NCI-H2196 treated with DMSO at 0.1 percent for 48 hours (cell line): ENCODE data around the gene C9orf153.

Source experiments
- DNase-seq: peaks from one replicate; lab custom pipeline; 2025; ENCODE audit not compliant: unreplicated experiment; lab: John Stamatoyannopoulos, UW

The C9orf153 gene

GRCh38 chr9:86272221-86272620 lies 12.8 kb upstream of the C9orf153 start:
- no peak for DNase-seq

DNA sequence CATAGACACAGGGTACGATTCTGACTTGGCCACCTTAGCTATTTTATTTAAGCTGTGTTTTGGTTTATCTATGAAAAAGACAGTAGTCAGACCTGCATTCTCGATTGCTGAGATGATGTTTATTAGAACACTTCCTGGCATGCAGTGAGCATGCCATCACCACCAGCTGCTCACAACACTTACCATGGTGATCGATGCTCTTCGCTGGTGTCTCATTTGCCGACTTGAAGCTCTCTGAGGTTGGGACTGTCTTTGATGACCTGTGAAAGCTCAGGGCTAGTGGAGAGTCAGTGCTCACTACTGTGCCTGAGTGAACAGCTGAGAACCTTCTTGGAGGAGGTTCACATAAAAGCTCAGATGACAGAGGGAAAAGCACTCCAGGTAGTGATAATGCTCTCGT lies 4.4 kb upstream of the C9orf153 start:
- no peak for DNase-seq

- no peak for DNase-seq
Measured at GRCh38 chr9:86262492-86262891, 3.0 kb upstream of the C9orf153 start.

GRCh38 chr9:86257391-86257790 lies 2.1 kb downstream of the C9orf153 start:
- no peak for DNase-seq

DNA sequence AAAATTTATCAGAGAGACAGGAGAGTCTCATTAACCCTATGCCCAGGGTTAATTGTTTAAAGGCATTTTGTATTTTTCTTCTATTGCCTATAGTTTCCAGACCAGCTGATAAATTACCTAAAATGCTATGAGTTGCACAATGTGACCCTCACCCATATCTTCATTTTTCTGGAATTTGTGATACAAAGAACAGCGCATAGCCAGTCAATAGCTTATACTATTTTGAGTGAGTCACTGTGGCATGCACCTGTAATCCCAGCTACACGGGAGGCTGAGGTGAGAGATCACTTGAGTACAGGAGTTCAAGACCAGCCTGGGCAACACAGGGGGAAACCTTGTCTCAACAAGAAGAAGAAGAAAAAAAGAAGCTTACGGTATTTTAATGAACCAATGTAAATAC lies 2.8 kb downstream of the C9orf153 start:
- no peak for DNase-seq

DNA sequence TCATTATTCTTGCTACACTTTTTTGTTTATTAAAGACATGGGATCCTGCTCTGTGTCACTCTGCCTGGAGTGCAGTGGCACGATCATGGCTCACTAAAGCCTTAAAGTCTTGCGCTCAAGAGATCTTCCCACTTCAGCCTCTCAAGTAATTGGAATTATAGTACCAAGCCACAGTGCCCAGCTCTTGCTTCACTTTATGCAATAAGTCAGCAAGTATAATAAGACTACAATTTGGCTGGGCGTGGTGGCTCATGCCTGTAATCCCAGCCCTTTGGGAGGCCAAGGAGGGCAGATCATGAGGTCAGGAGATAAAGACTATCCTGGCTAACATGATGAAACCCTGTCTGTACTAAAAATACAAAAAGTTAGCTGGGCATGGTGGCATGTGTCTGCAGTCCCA lies 5.9 kb downstream of the C9orf153 start:
- DNase-seq = no peak

DNA sequence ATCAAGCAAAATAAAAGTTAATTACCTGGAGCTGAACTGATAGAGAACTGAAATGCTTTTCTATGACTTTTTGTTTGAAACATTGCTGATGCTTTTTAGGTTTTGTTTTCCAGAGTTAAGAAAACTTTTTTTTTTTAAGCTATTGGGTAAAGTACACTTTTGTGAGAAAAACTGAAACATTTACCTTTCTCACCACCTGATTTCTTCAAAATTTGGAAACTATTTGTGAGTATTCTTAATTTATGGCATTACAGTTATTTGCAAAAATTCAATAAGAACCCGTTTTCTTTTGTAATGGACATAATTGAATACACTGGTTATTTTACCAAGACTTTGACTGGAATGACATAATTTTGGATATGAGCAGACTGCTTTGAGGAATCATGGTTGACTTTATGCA lies 6.6 kb downstream of the C9orf153 start:
- DNase-seq = no peak

GRCh38 chr9:86250123-86250522 lies 9.3 kb downstream of the C9orf153 start:
- DNase-seq = no peak

GRCh38 chr9:86248746-86249145 lies 10.7 kb downstream of the C9orf153 start:
- DNase-seq = no peak

- DNase-seq = no peak
Measured at GRCh38 chr9:86246752-86247161, 12.7 kb downstream of the C9orf153 start.

DNA sequence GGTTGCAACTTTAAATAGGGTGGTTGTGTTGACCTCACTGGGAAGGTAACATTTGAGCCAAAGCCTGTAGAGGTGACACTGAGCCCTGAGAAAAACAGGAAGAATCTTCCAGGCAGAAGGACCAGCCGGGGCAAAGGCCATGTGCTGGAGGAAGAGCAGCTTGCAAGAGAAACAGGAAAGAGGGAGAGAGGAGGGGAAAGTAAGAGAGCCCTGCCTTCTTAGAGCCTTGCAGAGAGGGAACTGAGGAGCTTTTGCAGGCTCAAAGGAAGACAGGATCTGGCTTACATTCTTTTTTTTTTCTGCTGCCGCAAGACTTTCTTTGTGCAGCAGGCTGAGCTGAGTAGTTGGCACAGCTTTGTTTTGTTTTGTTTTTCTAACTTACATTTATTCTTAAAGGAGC lies 17.4 kb downstream of the C9orf153 start:
- no peak for DNase-seq

- no peak for DNase-seq
Measured at GRCh38 chr9:86241216-86241615, 18.2 kb downstream of the C9orf153 start.

GRCh38 chr9:86238861-86239770 lies 20.3 kb downstream of the C9orf153 start:
- no peak for DNase-seq

- no peak for DNase-seq
Measured at GRCh38 chr9:86230858-86231257, 28.6 kb downstream of the C9orf153 start.

- DNase-seq = no peak
Measured at GRCh38 chr9:86222667-86223066, 36.8 kb downstream of the C9orf153 start.

GRCh38 chr9:86219606-86220005 lies 39.9 kb downstream of the C9orf153 start:
- no peak for DNase-seq

GRCh38 chr9:86217076-86217755 lies 42.2 kb downstream of the C9orf153 start:
- DNase-seq = no peak

DNA sequence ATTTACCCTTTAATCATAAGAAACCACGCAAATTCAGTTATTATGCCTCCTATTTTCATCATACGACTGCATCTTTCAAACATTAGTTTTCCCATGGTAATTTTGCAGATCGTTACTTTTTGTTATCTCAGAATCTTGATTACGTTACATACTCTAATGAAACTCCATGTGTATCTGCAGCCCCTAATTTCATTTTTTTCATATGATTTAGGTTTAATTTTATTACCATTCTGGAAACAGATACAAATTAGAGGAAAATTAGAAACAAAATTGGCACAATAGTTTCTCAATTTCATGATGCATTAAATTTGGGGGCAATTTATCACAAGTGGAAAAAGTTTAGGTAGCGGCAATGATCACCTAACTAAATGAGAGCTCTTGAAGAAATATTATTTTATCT lies 52.3 kb downstream of the C9orf153 start:
- no peak for DNase-seq

DNA sequence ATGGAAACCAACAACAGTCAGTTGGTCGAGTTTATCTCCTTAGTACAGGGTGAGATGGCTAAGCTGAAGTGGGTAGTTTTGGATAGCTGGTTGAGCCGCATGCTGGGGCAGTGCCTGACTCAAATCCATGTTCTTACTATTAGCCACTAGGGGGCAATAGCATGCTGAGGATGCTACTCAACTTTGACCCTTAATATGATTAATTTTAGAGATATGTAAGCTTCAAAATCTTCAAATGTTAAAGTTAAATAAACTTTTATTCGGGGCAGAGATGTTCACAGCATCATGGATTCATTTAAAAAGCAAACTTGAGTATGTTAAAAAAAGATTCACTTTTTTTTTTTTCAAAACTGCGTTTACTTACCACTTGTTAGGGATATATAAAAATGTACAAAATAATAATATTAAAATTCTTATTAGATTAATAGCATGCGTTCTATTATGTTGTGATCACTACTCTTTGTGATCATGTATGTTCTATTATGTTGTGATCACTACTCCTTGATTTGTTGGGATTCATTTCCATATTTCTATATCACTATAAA lies 57.0 kb downstream of the C9orf153 start:
- peak; percentile 12 for DNase-seq

GRCh38 chr9:86201474-86202337 lies 57.8 kb downstream of the C9orf153 start:
- DNase-seq = no peak

DNA sequence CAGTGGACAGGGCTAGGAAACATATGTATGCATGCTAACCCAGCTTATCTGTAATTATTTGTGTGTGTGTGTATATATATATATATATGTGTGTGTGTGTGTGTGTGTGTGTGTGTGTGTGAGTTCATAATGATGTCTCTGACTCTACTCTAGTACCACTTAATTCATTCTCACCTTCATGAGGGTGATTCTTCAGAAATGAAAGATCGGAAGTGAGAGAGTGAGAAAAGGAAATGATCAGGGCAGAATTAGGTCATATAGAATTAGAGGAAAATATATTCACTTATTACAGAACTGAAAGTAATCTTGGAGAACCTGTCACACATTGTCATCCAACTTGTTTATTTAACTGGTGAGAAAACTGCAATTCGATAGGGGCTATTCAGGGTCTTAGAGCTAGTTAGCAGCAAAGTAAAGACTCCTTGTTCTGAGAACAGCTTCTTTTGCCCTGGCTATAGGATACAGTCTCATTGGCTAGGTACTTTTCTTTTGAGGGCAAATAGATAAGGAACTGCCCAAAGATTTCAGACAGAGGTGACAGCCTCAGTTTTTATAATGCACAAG lies 58.8 kb downstream of the C9orf153 start:
- DNase-seq = no peak
